ENCODE data around the gene LAPTM5. TPM values are rescaled to one million over a fixed set of nuclear protein-coding genes. Genes with fewer than 3 reads are reported as not detected.

The LAPTM5 gene
- total and polyA plus RNA-seq, 2 of the 13 experiments (the other 11 are each of a cell fraction or from before 2014, with no cell fraction given): 0.41 to 0.86 TPM

GRCh38 chr1:30684881-30685795 is 72.4 kb downstream of the LAPTM5 start (continued):
- TF ChIP-seq POLR2A (IDR thresholded peaks at IDR 0.05; ENCODE audit: insufficient read depth in 1 of 2, low read depth in 2 of 2, low read length in 2 of 2) (0 out of 4 replicates have a peak, but pooled peaks of 1 of the 2 experiments have one; percentile 50), ZNF589 (CRISPR knock-in tag; conservative IDR thresholded peaks at IDR 0.05) (no peak), ZSCAN25 (CRISPR knock-in tag; IDR thresholded peaks at IDR 0.05) (peak; percentile 91), ZNF44 (CRISPR knock-in tag; IDR thresholded peaks at IDR 0.05) (no peak), ZNF17 (CRISPR knock-in tag; IDR thresholded peaks at IDR 0.05) (no peak), ZNF264 (CRISPR knock-in tag; IDR thresholded peaks at IDR 0.05) (0 out of 2 replicates have a peak, but pooled peaks have one; percentile 20), USF2 (IDR thresholded peaks at IDR 0.05; ENCODE audit: low read depth, low read length) (no peak), USF2 (CRISPR knock-in tag; IDR thresholded peaks at IDR 0.05; ENCODE audit: borderline replicate concordance) (peak; percentile 39; the same call in 1 of the 2 replicates), TFAP4 (IDR thresholded peaks at IDR 0.05; ENCODE audit: borderline replicate concordance, low read depth) (peak; percentile 21; the same call in 1 of the 2 replicates), PATZ1 (CRISPR knock-in tag; IDR thresholded peaks at IDR 0.05) (0 out of 2 replicates have a peak, but pooled peaks have one; percentile 8), TFDP2 (CRISPR knock-in tag; IDR thresholded peaks at IDR 0.05) (0 out of 2 replicates have a peak, but pooled peaks have one; percentile 35), ZNF687 (CRISPR knock-in tag; IDR thresholded peaks at IDR 0.05) (peak; percentile 21; the same call in 1 of the 2 replicates), ZFX (CRISPR knock-in tag; IDR thresholded peaks at IDR 0.05; ENCODE audit: low read depth) (0 out of 2 replicates have a peak, but pooled peaks have one; percentile 40), CENPBD1 (CRISPR knock-in tag; IDR thresholded peaks at IDR 0.05; ENCODE audit: borderline replicate concordance, low read depth) (no peak)

Measured in HepG2 (cell line).